Neural progenitor cell (in vitro differentiated cells): ENCODE measurements around the gene SUGCT.

Experiments
- CTCF ChIP-seq: fragments of 200-600 bp; sonication (generic); IDR thresholded peaks from 2 replicates; pipeline ENCODE4 v1.5.1; 2017; ENCODE audit warnings: antibody characterized with exemption, mild to moderate bottlenecking
- EZH2phosphoT487 ChIP-seq: fragments of 200-600 bp; sonication (generic); IDR thresholded peaks from 2 replicates; pipeline ENCODE4 v1.6.1; 2017; ENCODE audit warnings: antibody characterized with exemption

GRCh38 chr7:40213291-40213690 is 78.5 kb downstream of the SUGCT start:
- TF ChIP-seq EZH2phosphoT487 (no peak), CTCF (no peak)
